Stimulated activated CD8-positive, alpha-beta memory T cell treated with anti-CD3 and anti-CD28 coated beads, Interleukin-12 subunit alpha, Interleukin-12 subunit beta, amount 100 ng/mL, for 4 hours (primary cell): ENCODE measurements around the gene TNIP3.
"Not testable (repeated sequence)": the region's sequence is repeated elsewhere in the genome, so short reads cannot be mapped to it uniquely, and the experiment has no call there.

Experiments
- DNase-seq: peaks from one replicate; pipeline ENCODE4 v3.0.0-alpha.2; 2020; ENCODE audit warnings: low read depth

Gene TNIP3

GRCh38 chr4:121177246-121178137, 13.4 kb upstream of the TNIP3 start:
- no peak for DNase-seq

DNA sequence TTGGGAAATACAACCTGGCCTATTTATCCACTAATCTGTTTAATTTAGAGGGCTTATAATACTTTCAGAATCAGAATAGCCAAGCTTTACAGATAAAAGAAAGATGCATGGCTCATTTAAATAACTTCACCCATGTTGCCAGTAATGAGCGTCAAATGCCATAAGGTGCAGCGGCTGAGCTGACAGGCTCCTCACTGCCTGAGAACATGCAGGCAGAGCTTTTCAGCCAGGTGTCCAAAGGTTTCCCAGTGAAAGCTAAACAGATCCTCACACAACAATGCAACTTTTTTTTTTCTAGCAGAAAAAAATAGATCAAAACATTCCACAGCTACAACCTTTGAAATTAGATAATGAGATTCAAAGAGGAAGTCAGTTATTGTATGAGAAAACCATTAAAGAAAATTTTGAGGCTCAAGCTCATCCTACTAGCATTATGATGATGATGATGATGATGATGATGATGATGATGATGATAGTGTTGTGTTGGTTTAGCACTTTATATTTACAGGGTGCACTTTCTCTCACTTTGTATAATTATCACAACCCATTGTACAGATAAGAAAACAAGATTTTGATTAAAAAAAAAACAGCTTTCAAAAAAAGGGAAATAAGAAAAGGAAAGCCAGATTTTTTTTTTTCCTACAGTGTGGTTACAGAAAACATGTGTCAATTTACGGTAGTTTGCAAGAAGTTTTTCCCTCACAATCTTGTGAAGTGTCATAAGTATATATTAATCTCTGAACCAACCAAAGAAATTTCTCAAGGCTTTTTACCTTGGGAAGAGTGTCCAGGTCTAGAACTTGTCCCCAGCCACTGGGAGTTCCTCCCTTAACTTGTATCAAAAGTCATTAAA, 12.2 kb upstream of the TNIP3 start:
- no peak for DNase-seq

GRCh38 chr4:121171477-121171876, 7.4 kb upstream of the TNIP3 start:
- DNase-seq: not testable (repeated sequence)

DNA sequence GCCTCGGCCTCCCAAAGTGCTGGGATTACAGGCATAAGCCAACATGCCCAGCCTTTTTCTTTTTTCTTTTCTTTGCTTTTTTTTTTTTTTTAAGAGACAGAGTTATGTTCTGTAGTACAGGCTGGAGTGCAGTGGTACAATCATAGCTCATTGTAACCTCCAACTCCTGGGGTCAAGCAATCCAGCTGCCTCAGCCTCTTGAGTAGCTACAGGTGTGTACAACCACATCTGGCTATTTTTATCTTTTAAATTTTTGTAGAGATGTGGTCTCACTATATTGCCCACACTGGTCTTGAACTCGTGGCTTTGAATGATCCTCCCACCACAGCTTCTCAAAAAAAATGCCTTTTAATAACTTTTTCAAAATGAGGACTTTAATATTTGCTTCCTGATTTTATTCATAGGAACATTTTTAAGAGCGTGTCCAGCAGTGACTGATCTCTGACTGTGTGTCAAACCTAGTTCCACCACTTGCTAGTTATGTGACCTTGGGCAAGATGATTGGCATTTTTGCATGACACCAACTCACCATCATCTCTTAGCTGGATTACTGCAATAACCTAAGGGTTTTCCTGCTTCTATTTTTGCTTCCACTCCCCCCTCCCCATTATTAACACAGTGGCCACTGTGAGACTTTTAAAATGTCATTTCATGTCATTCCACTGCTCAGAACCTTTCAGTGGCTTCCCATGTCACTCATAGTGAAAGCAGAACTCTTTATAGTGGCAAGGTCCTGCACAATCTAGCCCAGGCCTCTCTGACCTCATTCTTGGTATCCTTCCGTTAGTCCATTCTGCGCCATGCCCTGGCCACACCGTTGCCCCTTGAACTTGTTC, 4.5 kb upstream of the TNIP3 start:
- no peak for DNase-seq

GRCh38 chr4:121166976-121167375, 2.9 kb upstream of the TNIP3 start:
- no peak for DNase-seq

GRCh38 chr4:121165206-121165605, 1.1 kb upstream of the TNIP3 start:
- DNase-seq: no peak

GRCh38 chr4:121156822-121157769, 7.0 kb downstream of the TNIP3 start:
- DNase-seq: peak; percentile 4

DNA sequence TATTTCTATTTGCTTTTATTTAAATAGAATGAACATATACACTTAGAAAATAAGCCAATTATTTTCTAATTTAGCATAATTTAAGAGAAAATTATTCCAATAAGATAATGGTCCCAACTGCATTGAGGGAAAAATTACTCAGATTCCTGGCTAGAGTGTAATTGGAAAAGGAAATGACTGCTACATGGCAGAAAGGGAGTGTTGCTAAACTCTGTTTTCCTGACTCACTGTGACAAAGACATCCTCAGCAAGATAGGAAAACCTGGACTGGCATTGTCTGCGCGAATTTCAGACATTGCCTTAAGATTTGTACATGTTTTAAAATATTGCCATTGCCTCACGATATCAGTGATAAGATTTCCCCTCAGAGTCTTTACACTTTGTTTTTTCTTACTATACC, 8.2 kb downstream of the TNIP3 start:
- no peak for DNase-seq

- DNase-seq: no peak
Measured at GRCh38 chr4:121154103-121154515, 10.0 kb downstream of the TNIP3 start.

- no peak for DNase-seq
Measured at GRCh38 chr4:121151942-121152341, 12.2 kb downstream of the TNIP3 start.

- no peak for DNase-seq
Measured at GRCh38 chr4:121150486-121150885, 13.6 kb downstream of the TNIP3 start.

DNA sequence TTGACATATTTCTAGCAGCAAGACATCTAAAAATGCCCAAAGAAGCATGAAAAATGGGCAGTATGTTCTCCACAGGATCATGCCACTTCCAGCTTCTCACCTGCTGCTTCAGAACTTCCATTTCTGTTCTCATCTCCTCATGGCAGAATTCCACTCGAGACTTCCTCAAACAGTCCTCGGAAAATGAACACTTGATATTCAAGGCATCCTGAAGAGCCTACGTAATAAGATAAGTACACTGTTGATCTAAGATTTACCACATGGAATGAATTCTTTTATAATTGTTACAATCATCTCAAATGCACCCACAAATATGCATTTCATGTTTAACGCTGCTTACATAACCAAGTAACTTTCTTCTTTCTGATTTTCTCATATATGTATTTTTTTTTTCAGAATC, 14.1 kb downstream of the TNIP3 start:
- no peak for DNase-seq

DNA sequence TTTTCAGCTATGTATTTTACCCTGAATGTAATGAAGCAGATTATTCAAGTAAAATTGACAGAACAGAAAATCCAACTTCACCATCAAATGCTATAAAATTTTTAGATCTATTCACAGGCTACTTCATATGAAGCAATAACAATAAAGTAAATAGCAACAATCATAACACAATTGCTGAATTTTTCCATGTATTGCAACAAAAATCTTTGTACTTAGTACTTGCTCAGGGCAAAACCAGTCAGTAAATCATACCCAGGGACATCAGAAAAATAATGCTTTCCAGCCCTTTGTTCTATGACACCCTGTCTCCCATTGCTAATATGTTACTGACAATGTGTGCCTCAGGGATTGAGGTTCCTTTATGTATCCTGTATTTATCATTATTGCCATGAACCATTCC, 15.5 kb downstream of the TNIP3 start:
- DNase-seq: no peak

DNA sequence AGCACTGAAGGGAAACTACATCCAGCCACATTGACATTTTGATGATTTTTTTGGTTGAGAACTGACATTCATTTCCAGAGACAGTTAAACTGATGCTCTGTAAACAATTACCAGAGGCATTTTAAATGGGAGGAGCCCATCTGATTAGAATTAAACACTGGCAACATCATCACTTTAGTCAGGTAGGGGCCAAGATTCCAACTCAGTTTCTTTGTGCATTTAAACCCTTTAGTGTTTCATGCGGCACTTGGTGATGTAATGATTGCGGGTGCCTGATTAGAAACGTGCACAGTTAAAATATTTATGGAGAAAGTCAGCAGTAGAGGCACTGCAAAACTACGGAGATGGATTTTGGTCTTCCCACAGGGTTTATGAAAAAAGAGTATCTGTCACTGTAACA, 16.1 kb downstream of the TNIP3 start:
- DNase-seq: no peak

DNA sequence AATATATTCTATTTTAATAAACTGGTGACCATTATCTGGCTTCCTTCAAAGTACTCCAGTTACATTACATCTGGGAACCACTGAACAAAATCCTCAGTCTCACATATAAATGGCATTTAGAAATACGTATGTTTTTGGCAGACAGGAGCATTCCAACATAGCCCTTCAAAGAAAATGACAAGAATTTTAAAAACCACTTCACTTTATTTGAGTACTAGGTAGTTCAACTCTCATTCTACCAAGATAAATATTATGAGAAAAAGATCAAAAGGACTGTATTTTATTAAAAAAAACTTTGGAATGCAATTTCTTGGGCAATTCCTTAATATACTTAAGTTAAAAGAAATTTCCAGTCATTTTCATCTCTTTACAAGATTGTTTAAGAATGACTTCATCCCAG, 17.6 kb downstream of the TNIP3 start:
- no peak for DNase-seq

- DNase-seq: no peak
Measured at GRCh38 chr4:121145430-121145829, 18.7 kb downstream of the TNIP3 start.

DNA sequence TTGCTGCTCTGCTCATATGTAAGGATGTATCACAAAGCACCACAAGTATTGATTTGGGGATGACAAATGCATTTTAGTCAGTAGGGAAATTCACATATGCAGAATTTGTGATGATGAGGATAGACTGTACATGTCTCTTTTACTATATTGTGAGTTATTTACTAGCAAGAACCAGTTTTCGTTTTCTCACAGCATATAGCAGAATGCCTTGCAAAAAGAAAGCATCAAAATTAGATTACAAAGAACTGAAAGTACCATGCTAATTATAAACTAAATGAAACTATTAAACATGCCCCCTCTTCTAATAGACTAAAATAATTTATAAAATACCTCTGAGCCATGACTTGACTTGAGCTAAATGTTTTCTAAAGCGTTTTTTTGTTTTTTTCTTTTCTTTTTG, 20.1 kb downstream of the TNIP3 start:
- no peak for DNase-seq

- DNase-seq: no peak
Measured at GRCh38 chr4:121143131-121143530, 21.0 kb downstream of the TNIP3 start.

DNA sequence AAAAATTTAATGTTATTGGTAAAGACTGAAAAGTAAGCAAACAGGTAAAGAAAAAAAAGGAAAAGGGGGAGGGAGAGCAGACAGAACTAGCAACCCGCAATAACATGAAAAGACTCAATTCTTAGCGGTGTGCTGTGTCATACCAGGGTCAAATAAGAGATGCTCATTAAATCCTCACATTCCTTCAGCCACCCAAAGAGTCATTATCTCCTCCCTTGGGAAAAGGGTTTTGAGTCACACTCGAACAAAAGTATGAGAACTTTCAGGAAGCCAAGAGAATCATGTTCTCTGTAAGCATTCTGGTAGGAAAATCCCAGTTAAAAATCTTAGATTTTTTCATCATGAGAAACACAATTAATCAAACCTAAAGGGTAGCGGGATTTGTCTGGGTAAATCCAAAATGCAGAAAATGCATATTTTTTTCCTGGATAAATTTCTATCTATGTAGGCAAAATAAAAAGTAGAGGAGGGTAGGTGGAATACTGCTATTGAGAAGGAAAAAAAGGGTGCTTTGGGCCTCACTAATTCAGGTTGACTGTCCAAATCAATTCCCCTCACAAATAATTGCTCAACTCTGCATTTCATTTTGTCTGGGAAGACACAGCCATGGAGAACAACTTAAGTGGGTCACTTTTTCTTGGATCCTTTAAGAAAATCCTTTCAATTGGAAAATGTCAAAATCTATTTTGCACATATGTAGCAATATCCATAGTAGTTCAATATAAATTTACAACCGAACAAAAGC, 23.2 kb downstream of the TNIP3 start:
- DNase-seq: no peak

DNA sequence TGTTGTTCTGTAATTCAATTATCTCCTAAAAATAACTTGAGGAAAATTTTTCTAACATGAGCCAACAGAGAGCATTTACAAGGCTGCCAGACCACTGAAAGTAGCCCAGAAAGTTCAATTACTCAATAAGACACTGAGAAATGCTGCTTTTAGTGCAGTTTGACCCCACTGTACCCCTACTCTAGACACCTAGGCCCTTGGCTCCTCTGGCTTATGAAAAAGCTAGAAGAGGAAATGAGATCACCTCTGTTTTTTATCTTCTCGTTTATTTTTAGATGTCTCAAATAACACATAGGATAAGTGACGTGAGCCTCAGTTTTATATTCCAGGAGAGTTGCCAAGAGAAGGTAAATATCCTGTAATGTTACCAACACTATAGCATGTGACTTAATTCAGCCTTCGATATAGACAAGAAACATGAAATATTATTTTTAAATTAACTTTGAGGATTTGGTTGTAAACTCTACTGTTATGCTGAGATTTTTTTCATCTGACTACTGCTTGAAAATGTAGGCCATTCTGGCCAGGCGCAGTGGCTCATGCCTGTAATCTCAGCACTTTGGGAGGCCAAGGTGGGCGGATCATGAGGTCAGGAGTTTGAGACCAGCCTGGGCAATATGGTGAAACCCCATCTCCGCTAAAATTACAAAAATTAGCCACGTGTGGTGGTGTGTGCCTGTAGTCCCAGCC, 24.4 kb downstream of the TNIP3 start:
- no peak for DNase-seq
